AG08396 (cell line): Measurements from ENCODE around the gene NPAS3.

Source experiments
- DNase-seq: peaks from one replicate; pipeline ENCODE4 v3.0.0; 2012; ENCODE audit warnings: low spot score, mixed read lengths

NPAS3 gene

GRCh38 chr14:33588771-33589170 lies 650.1 kb downstream of the NPAS3 start:
- DNase-seq = no peak

- no peak for DNase-seq
These were observed 650.7 kb downstream of the NPAS3 start for GRCh38 chr14:33589334-33589733.

DNA sequence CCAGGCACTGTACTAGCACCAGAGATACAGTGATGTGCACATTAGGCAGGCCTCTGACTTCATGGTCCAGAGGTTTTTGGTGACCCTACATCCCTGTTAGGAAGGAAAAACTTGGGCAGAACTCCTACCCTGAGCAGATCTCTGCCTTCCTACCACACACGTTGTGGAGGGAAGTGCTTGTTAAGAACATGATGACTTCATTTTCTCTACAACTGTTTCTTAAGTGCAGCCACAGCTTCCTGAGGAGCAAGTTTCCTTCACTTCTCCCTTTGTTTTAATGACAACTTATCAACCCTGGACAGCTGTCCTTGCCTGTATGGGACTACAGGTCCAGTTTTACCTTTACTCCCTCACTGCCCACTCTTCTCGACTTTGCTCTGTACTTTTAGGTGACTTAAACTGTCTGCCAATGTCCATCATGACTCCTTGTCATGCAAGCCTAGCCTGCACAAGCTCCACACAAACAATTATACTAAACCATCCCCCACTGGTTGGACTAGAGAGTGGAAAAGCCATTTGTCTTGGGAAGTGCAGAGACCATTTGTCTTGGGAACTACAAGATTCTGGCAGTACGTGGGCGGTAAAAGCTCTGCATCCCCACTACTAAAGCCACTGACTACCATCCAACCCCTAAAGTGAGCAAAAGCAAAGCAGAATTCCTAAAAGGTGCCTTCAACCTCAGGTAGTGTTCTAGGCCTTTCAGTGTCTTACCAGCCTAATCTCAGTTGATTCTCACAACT lies 652.4 kb downstream of the NPAS3 start:
- DNase-seq = no peak

DNA sequence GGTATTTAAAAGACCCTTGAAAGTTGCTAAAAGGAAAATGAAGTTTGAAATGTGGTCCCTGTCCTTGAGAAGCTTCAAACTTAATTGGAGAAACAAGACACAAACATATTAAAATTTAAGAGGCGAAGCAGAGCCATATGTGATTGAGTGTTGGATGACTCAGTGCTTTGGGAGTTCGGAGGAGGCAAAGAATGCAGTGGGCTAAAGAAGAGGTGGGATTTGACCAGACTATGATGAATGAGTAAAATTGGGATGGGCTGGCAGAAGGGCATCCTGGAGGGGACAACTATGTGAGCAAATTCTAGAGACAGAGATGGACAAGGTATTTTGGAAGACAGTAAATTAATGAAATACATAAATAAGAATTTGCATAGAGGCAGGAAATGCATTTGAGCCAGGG lies 653.6 kb downstream of the NPAS3 start:
- DNase-seq = no peak

- DNase-seq = no peak
These were observed 657.8 kb downstream of the NPAS3 start for GRCh38 chr14:33596211-33597080.

DNA sequence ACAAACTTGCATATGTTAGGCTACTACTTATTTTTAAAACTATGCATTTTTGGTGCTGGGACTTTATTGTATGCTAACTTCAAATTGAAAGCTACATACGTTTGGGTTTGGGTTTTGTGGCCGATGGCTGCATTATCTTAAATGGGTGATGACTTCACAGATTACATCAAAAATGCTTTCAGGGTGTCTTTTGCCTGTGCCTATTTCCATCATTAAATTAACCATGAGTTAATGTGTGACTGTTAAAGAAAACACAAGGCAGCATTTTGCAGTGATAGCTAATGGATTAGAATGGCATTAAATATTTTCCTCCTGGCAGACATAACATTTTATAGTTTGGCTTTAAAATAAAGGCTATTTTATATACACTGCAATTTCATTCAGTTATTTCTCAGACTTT lies 659.9 kb downstream of the NPAS3 start:
- no peak for DNase-seq

- no peak for DNase-seq
These were observed 663.7 kb downstream of the NPAS3 start for GRCh38 chr14:33602396-33602795.

- no peak for DNase-seq
These were observed 667.9 kb downstream of the NPAS3 start for GRCh38 chr14:33606591-33606990.

DNA sequence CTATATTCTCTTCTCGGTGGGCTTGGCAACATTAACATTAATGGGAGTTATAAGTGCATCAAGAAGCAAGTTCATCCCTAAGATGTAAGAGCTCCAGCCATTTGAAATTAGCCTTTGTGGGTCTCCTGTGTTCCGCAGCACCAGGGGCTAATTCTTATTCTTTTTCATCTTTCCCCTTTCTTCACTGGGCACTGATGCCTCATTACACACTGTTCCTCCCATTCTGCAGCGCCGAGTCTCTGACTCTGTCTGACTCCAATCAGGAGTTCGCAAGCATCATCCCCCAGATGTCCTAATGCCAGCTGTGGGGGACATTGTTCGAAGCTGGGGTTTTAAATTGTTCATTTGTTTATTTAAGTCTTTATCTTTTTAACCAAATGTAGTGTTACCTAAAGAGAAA lies 670.9 kb downstream of the NPAS3 start:
- no peak for DNase-seq

- no peak for DNase-seq
These were observed 671.4 kb downstream of the NPAS3 start for GRCh38 chr14:33610121-33610520.

- DNase-seq = no peak
These were observed 672.9 kb downstream of the NPAS3 start for GRCh38 chr14:33611405-33612196.

- DNase-seq = no peak
These were observed 673.5 kb downstream of the NPAS3 start for GRCh38 chr14:33612197-33612505.

DNA sequence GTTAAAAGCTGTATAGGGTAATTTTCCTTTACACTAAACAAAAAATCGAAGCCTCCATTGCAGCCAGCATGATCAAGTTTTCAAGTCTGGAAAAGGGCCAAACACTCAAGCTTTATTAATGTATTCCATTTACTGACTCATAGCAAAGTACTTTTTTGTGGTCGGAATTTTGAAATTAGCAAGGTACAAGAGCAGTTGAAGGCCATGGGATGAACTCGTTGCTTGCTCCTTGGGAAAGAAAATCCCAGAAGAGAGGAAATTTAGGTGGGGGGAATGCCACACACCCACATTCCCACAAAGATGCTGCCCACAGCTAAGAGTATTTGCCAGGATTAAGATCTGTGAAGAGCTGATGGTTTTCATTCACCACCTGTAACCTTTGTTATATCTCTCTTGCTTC lies 678.5 kb downstream of the NPAS3 start:
- DNase-seq = no peak

- no peak for DNase-seq
These were observed 679.9 kb downstream of the NPAS3 start for GRCh38 chr14:33618361-33619105.

DNA sequence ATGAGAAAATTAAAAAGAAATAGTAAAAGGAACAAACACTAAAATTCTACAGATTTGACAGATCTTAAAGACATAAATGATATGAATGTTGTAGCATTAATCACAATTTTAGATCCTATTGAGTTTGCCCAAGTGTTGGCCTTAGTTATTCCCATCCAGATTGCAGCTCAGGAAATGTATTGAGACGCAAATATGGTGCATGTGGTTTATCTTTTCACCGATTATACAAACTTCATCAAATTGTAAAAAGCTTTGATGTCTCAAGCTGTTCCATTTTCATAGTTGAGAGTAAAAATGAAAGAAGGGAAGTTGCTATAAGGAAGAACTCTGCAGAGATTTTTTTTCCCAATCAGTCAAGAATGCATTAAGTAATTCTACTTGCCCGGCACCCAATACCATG lies 683.8 kb downstream of the NPAS3 start:
- DNase-seq = no peak

DNA sequence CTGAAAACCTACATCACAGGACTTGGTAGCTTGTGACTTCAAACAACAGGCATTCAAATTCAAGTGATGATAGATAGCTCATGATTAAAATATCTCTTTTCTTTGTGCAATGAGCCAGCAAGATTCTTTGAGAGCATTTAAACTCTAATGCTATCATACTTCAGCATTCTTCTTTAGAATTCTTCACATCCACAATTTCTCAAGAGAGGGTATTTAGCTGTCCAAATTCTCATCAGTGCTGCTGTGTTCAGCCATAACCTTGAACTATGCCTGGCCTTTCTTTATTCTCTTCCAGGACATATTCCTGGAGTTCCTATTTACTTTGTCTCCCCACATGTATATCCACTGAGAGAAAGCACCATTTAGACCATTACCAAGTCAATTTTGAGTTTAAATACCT lies 691.1 kb downstream of the NPAS3 start:
- no peak for DNase-seq

DNA sequence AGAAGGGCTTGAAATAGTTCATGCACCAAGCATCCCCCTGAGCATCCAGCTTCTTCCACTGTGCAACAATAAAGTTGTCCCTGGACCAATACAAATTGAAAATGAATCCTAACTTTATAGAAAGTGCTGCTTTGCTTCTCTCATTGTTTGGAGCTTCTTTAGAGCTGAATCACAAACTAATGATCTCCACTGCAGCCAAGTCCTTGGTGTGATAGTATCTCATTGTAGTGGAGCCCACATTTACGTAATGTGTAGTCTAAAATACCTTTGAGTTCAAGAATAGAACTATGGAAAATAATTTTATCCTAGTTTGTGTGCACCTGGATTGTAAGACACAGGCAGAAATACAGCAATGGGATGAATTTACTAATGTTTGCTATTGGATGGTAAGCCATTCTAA lies 692.3 kb downstream of the NPAS3 start:
- DNase-seq = no peak

GRCh38 chr14:33631441-33631840 lies 692.8 kb downstream of the NPAS3 start:
- DNase-seq = no peak

DNA sequence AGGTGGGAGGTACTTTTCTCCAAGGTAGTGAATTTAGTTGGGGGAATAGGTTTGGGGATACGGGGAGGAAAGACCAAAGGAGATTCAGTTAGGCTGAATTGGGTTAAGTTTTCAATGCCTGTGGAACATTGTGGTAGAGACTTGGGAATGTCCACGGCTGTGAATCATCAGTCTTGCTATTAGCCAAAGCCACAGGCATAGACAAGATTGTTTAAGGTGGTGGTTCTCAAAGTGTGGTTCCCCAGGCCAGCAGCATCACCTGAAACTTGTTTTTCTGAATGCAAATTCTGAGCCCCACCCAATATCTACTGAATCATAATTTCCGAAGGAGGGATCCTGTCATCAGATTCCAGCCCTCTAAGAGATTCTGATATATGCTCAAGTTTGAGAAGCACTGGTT lies 696.0 kb downstream of the NPAS3 start:
- no peak for DNase-seq

- DNase-seq = no peak
These were observed 698.0 kb downstream of the NPAS3 start for GRCh38 chr14:33636716-33637115.

DNA sequence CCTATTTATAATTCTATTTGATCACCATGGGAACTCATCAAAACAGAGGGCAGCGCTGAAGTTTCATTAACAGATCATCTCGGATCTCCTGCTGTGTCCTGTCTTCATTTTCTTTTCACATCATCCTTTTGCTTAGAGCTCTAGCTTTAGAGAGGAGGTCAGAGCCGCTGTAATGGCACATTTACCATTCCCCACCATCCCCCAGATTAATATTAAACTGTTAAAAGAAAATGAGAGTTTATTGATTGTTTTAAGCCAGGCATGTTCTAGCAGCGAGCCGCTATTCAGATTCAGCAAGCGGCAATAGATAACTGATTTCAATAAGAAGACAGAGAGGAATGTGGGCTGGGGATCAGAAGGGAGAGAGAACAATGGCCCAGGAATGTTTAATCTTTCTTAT lies 703.4 kb downstream of the NPAS3 start:
- DNase-seq = no peak

- no peak for DNase-seq
These were observed 704.1 kb downstream of the NPAS3 start for GRCh38 chr14:33642691-33643244.
